Measurements from ENCODE around the gene ALDH1A1. TPM values are rescaled to one million over a fixed set of nuclear protein-coding genes. Genes with fewer than 3 reads are reported as not detected.
A peak's percentile ranks its signal among the peaks of the same experiment; 100 is the strongest.
"Not testable (repeated sequence)": the region's sequence is repeated elsewhere in the genome, so short reads cannot be mapped to it uniquely, and the experiment has no call there.

Gene ALDH1A1
- total and polyA plus RNA-seq, 2 donors = 33.2 to 67.9 TPM

GRCh38 chr9:72875221-72875620, 77.6 kb downstream of the ALDH1A1 start:
- Histone ChIP-seq H3K27ac (ENCODE audit: low read depth) (no peak overlapping the region), H3K4me3 (ENCODE audit: low read depth, low read length) (no peak overlapping the region), H3K36me3 (ENCODE audit: insufficient read depth) (no peaks in the 10 kb centered on the region), H3K4me1 (ENCODE audit: insufficient read depth) (no peaks in the 10 kb centered on the region)
- no peak for DNase-seq (ENCODE audit: extremely low spot score)

GRCh38 chr9:72874344-72874743, 78.5 kb downstream of the ALDH1A1 start:
- no peak for DNase-seq (ENCODE audit: extremely low spot score)
- 93% methylated on average over 2 of the region's 2 CpGs for WGBS

DNA sequence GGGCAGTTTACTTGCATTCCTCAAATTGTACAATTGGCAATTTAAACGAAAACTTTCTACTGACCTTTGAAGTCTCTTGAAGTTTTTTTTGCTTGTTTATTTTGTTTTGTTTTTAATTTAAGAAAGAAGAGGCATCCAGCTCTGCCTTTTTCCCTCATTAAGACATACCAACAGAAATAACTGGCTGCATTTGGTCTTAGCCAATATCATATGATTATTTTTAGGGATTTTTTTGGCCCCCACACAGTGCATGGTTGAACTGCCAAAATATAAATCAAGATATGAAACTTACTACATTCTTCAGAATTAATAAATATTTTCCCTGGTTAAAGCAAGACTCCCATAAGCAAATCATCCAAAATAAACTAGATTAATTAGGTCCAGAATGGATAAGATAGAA, 79.4 kb downstream of the ALDH1A1 start:
- no peak for DNase-seq (ENCODE audit: extremely low spot score)
- Histone ChIP-seq H3K36me3 (ENCODE audit: insufficient read depth) (no peaks in the 10 kb centered on the region), H3K27ac (ENCODE audit: low read depth) (no peak overlapping the region), H3K4me1 (ENCODE audit: insufficient read depth) (no peaks in the 10 kb centered on the region), H3K4me3 (ENCODE audit: low read depth, low read length) (no peak overlapping the region)
- 41% methylated on average over 1 of the region's 1 CpG for WGBS

More at GRCh38 chr9:72874344-72874743, 78.5 kb downstream of the ALDH1A1 start:
- no peak overlapping the region for H3K4me3 ChIP-seq (ENCODE audit: low read depth, low read length)
- H3K4me1 ChIP-seq (ENCODE audit: insufficient read depth) = no peaks in the 10 kb centered on the region
- no peaks in the 10 kb centered on the region for H3K36me3 ChIP-seq (ENCODE audit: insufficient read depth)
- H3K27ac ChIP-seq (ENCODE audit: low read depth) = no peak overlapping the region

- H3K27ac ChIP-seq (ENCODE audit: low read depth) = no peak overlapping the region
- WGBS = 47% methylated on average over 2 of the region's 2 CpGs
These were observed 80.1 kb downstream of the ALDH1A1 start for GRCh38 chr9:72872718-72873117.

DNA sequence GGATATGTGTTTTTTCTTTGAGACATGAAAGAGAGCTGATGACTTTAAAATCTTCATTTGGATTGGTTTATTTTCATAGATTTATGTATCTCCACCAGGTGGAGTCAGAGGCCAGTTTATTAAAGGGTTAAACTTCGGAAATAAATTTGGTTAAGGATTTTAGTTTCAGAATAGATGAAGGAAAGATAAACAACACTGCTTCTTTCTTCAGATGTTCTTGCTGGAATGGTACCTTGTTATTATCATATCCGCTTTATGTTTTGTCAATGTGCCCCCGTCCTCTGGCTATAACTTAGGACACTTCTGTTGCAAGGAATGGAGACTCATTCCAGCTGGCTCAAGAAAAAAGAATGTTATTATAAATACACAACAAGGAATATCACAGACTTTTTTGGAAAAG, 81.2 kb downstream of the ALDH1A1 start:
- H3K4me3 ChIP-seq (ENCODE audit: low read depth, low read length) = no peak overlapping the region
- 25% methylated on average over 3 of the region's 3 CpGs for WGBS

More at GRCh38 chr9:72872718-72873117, 80.1 kb downstream of the ALDH1A1 start:
- H3K36me3 ChIP-seq (ENCODE audit: insufficient read depth) = no peaks in the 10 kb centered on the region
- H3K4me3 ChIP-seq (ENCODE audit: low read depth, low read length) = no peak overlapping the region
- H3K4me1 ChIP-seq (ENCODE audit: insufficient read depth) = no peaks in the 10 kb centered on the region
- DNase-seq (ENCODE audit: extremely low spot score) = no peak

DNA sequence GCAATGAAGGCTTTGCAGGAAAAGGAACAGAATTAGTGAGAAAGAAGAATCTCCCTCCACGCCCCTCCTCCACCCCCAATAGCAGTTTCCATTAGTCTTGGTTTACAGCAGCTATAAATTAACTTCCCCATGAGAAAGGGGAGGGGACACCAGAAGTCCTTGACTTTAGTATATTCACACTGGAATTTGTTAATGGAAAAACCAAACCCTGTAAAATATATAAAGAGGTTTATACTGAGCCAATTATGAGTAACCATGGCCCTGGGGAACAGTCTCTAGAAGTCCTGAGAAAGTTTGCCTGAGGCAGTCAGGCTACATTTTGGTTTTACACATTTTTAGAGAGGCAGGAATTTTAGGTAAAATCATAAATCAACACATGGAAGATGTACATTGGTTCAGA, 88.5 kb downstream of the ALDH1A1 start:
- no peak overlapping the region for H3K27ac ChIP-seq (ENCODE audit: low read depth)
- no peak overlapping the region for H3K4me3 ChIP-seq (ENCODE audit: low read depth, low read length)
- no peaks in the 10 kb centered on the region for H3K4me1 ChIP-seq (ENCODE audit: insufficient read depth)
- 95% methylated on average over 1 of the region's 1 CpG for WGBS
- no peak for DNase-seq (ENCODE audit: extremely low spot score)
- H3K36me3 ChIP-seq (ENCODE audit: insufficient read depth) = no peaks in the 10 kb centered on the region

More for the DNA sequence above, 81.2 kb downstream of the ALDH1A1 start:
- no peak for DNase-seq (ENCODE audit: extremely low spot score)
- no peaks in the 10 kb centered on the region for H3K4me1 ChIP-seq (ENCODE audit: insufficient read depth)
- no peak overlapping the region for H3K27ac ChIP-seq (ENCODE audit: low read depth)
- no peaks in the 10 kb centered on the region for H3K36me3 ChIP-seq (ENCODE audit: insufficient read depth)

- Histone ChIP-seq H3K4me1 (ENCODE audit: insufficient read depth) (no peaks in the 10 kb centered on the region), H3K27ac (ENCODE audit: low read depth) (no peak overlapping the region), H3K4me3 (ENCODE audit: low read depth, low read length) (no peak overlapping the region), H3K36me3 (ENCODE audit: insufficient read depth) (no peaks in the 10 kb centered on the region)
- WGBS = 43% methylated on average over 4 of the region's 4 CpGs
- DNase-seq (ENCODE audit: extremely low spot score) = no peak
These were observed 89.3 kb downstream of the ALDH1A1 start for GRCh38 chr9:72863456-72864094.

- H3K4me3 ChIP-seq (ENCODE audit: low read depth, low read length); H3K27ac ChIP-seq (ENCODE audit: low read depth); H3K4me1 ChIP-seq (ENCODE audit: insufficient read depth); H3K36me3 ChIP-seq (ENCODE audit: insufficient read depth); DNase-seq (ENCODE audit: extremely low spot score): not testable (repeated sequence)
- 90% methylated on average over 7 of the region's 7 CpGs for WGBS
These were observed 90.1 kb downstream of the ALDH1A1 start for GRCh38 chr9:72862788-72863187.

DNA sequence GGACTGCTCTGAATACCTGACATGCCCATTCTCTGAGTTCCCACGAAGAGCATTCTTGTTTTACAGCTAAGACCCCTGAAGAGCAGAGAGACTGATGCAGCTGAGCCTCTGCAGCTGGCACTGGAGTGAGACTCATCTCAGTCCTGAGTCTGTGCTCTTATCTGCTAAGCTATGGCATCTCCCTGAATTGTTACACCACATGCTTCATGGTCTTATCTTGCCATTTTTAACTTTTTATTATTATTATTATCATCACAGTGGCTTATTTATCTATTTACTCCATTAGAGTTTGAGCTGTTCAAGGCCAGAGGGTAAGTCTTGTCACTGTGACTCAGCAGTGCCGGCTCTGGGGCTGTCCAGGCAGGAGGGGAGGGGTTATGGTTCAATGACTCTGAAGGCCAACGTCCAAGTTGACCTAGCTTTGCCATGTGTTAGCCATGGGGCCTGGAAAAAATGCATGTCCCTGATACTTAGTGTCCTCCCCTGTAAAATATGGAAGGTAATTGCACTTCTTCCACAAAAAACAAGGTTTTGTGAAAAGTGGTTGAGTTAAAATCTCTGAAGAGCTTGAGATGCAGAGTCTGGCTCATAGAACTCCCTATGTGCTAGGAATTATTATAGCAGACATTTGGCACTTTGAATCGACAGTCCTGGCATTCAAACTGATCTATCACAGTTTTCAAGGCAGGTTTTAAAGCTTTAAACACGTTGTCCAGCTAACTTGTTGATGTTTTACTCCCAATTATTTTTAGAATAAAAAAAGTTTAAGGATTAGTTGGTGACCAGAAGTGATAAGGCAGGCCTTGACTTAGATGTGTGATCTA, 94.6 kb downstream of the ALDH1A1 start:
- Histone ChIP-seq H3K4me3 (ENCODE audit: low read depth, low read length) (no peak overlapping the region), H3K4me1 (ENCODE audit: insufficient read depth) (no peaks in the 10 kb centered on the region), H3K27ac (ENCODE audit: low read depth) (no peak overlapping the region), H3K36me3 (ENCODE audit: insufficient read depth) (no peaks in the 10 kb centered on the region)
- no peak for DNase-seq (ENCODE audit: extremely low spot score)
- WGBS = 34% methylated on average over 5 of the region's 5 CpGs

DNA sequence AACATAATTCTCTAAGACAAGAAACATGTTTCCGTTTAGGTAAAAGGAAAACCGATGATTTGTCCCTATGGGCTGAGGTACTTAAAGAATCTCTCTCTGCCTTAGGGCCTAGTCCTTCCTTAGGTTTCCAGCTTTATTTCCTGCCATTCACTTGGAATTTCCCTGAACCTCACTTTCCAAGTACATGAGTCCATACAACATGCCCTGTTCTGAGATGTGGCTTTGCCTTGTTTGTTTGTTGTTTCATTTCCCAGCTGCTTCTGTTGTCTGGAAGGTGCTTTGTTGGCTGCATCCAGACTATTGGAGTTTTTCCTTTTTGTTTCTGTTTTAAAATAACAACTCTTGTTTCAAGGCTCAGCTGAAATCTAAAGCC, 95.2 kb downstream of the ALDH1A1 start:
- H3K27ac ChIP-seq (ENCODE audit: low read depth) = no peak overlapping the region
- no peak overlapping the region for H3K4me3 ChIP-seq (ENCODE audit: low read depth, low read length)
- no peaks in the 10 kb centered on the region for H3K36me3 ChIP-seq (ENCODE audit: insufficient read depth)
- no peaks in the 10 kb centered on the region for H3K4me1 ChIP-seq (ENCODE audit: insufficient read depth)
- 90% methylated on average over 2 of the region's 2 CpGs for WGBS
- DNase-seq (ENCODE audit: extremely low spot score) = no peak

- Histone ChIP-seq H3K36me3 (ENCODE audit: insufficient read depth) (no peaks in the 10 kb centered on the region), H3K4me1 (ENCODE audit: insufficient read depth) (no peaks in the 10 kb centered on the region), H3K4me3 (ENCODE audit: low read depth, low read length) (no peak overlapping the region), H3K27ac (ENCODE audit: low read depth) (no peak overlapping the region)
- 49% methylated on average over 8 of the region's 8 CpGs for WGBS
- peak; percentile 66 for DNase-seq (ENCODE audit: extremely low spot score)
These were observed 95.8 kb downstream of the ALDH1A1 start for GRCh38 chr9:72856972-72857623.

GRCh38 chr9:72855890-72856523, 96.8 kb downstream of the ALDH1A1 start:
- 80% methylated on average over 5 of the region's 5 CpGs for WGBS
- H3K4me1 ChIP-seq (ENCODE audit: insufficient read depth) = no peaks in the 10 kb centered on the region
- H3K36me3 ChIP-seq (ENCODE audit: insufficient read depth) = no peaks in the 10 kb centered on the region
- no peak overlapping the region for H3K4me3 ChIP-seq (ENCODE audit: low read depth, low read length)
- no peak overlapping the region for H3K27ac ChIP-seq (ENCODE audit: low read depth)
- no peak for DNase-seq (ENCODE audit: extremely low spot score)

- Histone ChIP-seq H3K4me1 (ENCODE audit: insufficient read depth) (no peaks in the 10 kb centered on the region), H3K27ac (ENCODE audit: low read depth) (no peak overlapping the region), H3K4me3 (ENCODE audit: low read depth, low read length) (no peak overlapping the region), H3K36me3 (ENCODE audit: insufficient read depth) (no peaks in the 10 kb centered on the region)
- DNase-seq (ENCODE audit: extremely low spot score) = no peak
- 100% methylated on average over 1 of the region's 1 CpG for WGBS
These were observed 97.5 kb downstream of the ALDH1A1 start for GRCh38 chr9:72855321-72855720.
